ENCODE measurements around the gene TMEM179.

GRCh38 chr14:104545942-104546501 lies 58.5 kb downstream of the TMEM179 start:
- TF ChIP-seq, protein P1, sequence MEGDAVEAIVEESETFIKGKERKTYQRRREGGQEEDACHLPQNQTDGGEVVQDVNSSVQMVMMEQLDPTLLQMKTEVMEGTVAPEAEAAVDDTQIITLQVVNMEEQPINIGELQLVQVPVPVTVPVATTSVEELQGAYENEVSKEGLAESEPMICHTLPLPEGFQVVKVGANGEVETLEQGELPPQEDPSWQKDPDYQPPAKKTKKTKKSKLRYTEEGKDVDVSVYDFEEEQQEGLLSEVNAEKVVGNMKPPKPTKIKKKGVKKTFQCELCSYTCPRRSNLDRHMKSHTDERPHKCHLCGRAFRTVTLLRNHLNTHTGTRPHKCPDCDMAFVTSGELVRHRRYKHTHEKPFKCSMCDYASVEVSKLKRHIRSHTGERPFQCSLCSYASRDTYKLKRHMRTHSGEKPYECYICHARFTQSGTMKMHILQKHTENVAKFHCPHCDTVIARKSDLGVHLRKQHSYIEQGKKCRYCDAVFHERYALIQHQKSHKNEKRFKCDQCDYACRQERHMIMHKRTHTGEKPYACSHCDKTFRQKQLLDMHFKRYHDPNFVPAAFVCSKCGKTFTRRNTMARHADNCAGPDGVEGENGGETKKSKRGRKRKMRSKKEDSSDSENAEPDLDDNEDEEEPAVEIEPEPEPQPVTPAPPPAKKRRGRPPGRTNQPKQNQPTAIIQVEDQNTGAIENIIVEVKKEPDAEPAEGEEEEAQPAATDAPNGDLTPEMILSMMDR (IDR thresholded peaks at IDR 0.05), result no peak
- TF ChIP-seq POLR2A (IDR thresholded peaks at IDR 0.05), result no peak
